ENCODE data around the gene SPECC1L. TPM values are rescaled to one million over a fixed set of nuclear protein-coding genes. Genes with fewer than 3 reads are reported as not detected.

The SPECC1L gene
- total RNA-seq, 1 experiment from 2014 or later: 52.2 TPM

DNA sequence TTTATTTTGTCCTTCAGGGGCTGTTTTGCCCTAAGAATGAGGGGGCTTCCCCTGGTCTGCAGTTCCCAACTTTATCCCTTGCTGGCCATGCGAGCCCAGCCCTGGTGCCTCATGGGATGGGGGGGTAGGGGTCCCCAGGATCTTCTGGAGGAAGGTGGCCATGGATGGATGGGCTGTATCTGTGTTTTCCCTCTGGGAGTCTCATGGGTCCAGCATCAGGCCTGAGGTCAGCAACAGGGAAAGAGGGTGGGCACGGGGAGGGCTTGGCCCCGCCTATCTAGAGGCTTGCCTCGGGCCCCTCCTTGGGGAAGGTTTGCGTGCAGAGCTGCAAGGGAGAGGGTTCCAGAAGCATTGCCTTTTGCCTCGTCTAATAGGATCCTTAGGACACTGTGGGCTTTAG, 146.0 kb downstream of the SPECC1L start:
- no peak overlapping the region for H3K27ac Mint-ChIP-seq (ENCODE audit: unreplicated experiment)
- no peak for DNase-seq
- H3K9me3 Mint-ChIP-seq (ENCODE audit: low read depth, unreplicated experiment): no peaks in the 10 kb centered on the region
- CTCF ChIA-PET: no interaction called here
- intact Hi-C loops (cut with micrococcal nuclease; ENCODE audit: unreplicated experiment): no loop called here
- H3K4me3 Mint-ChIP-seq (ENCODE audit: low read depth, unreplicated experiment): no peak overlapping the region
- peaks cover 39% of the 10 kb centered on the region for H3K36me3 Mint-ChIP-seq (ENCODE audit: insufficient read depth, unreplicated experiment)
- TF ChIP-seq, protein P1, sequence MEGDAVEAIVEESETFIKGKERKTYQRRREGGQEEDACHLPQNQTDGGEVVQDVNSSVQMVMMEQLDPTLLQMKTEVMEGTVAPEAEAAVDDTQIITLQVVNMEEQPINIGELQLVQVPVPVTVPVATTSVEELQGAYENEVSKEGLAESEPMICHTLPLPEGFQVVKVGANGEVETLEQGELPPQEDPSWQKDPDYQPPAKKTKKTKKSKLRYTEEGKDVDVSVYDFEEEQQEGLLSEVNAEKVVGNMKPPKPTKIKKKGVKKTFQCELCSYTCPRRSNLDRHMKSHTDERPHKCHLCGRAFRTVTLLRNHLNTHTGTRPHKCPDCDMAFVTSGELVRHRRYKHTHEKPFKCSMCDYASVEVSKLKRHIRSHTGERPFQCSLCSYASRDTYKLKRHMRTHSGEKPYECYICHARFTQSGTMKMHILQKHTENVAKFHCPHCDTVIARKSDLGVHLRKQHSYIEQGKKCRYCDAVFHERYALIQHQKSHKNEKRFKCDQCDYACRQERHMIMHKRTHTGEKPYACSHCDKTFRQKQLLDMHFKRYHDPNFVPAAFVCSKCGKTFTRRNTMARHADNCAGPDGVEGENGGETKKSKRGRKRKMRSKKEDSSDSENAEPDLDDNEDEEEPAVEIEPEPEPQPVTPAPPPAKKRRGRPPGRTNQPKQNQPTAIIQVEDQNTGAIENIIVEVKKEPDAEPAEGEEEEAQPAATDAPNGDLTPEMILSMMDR (IDR thresholded peaks at IDR 0.05; ENCODE audit: unreplicated experiment): no peak
- H3K27me3 Mint-ChIP-seq (ENCODE audit: unreplicated experiment): no peaks in the 10 kb centered on the region
- no TSS peak for BruUV-seq (replicated peaks)
- H3K4me1 Mint-ChIP-seq (ENCODE audit: low read depth, unreplicated experiment): no peaks in the 10 kb centered on the region

DNA sequence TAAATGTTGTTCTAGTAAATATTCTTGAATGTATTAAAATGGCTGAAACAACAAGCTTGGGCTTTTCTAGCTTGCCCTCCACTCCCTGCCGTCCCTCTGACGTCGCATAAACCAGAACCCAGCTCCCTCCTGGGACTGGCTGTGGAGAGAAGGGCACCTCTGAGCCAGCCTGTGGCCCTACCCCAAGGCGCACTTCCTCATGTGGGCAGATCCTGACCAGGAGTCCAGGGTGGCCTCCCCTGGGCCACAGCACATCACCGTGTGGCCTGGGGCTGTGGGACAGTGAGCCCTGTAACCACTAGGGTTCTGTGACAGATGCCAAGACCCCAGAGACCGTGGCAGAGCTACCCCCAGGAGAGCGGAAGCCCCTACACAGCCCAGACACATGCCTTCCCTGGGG, 146.6 kb downstream of the SPECC1L start:
- Mint-ChIP-seq H3K9me3 (ENCODE audit: low read depth, unreplicated experiment) (no peaks in the 10 kb centered on the region), H3K4me3 (ENCODE audit: low read depth, unreplicated experiment) (no peak overlapping the region), H3K27ac (ENCODE audit: unreplicated experiment) (no peak overlapping the region), H3K27me3 (ENCODE audit: unreplicated experiment) (peaks cover 5% of the 10 kb centered on the region), H3K36me3 (ENCODE audit: insufficient read depth, unreplicated experiment) (peaks cover 38% of the 10 kb centered on the region), H3K4me1 (ENCODE audit: low read depth, unreplicated experiment) (no peaks in the 10 kb centered on the region)
- intact Hi-C loops (cut with micrococcal nuclease; ENCODE audit: unreplicated experiment): no loop called here
- no peak for DNase-seq
- TF ChIP-seq, protein P1 (IDR thresholded peaks at IDR 0.05; ENCODE audit: unreplicated experiment): no peak
- no TSS peak for BruUV-seq (replicated peaks)
- CTCF ChIA-PET: no interaction called here

DNA sequence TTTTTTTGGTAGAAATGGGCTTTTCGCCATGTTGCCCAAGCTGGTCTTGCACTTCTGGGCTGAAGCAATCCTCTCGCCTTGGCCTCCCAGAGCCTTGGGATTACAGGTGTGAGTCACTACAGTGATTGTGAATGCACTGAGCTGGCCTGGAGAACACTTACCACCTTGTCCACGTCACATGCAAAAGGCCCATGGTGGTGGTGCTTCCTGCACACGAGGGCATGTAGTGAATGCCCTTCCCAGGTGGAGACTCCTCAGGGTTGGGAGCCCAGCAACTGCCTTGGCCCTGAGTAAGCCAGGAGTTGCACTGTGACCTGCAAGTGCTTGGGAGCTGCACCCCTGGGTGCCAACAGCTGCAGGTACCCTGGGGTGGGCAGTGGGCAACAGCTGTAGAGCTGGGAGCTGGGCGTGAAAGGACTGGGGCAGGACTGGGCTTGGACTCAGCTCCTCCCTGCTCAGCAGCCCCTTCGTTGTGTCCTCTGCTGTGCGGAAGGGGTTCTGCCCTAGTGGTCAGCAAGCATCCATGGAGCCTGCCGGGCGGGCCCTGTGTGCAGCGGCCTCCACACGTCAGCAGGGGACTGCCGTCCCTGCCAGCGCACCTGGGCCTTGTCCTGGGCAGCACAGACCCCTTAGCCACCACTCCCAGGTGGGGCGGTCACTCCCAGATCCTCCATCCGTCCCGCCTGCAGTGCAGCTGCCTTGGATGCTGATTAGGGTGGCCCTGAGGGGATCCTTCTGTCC, 147.4 kb downstream of the SPECC1L start:
- intact Hi-C loops (cut with micrococcal nuclease; ENCODE audit: unreplicated experiment): no loop called here
- peaks cover 44% of the 10 kb centered on the region for H3K36me3 Mint-ChIP-seq (ENCODE audit: insufficient read depth, unreplicated experiment)
- H3K4me3 Mint-ChIP-seq (ENCODE audit: low read depth, unreplicated experiment): no peak overlapping the region
- BruUV-seq (replicated peaks): no TSS peak
- H3K27me3 Mint-ChIP-seq (ENCODE audit: unreplicated experiment): peaks cover 14% of the 10 kb centered on the region
- H3K27ac Mint-ChIP-seq (ENCODE audit: unreplicated experiment): no peak overlapping the region
- DNase-seq: no peak
- TF ChIP-seq, protein P1 (IDR thresholded peaks at IDR 0.05; ENCODE audit: unreplicated experiment): no peak
- H3K4me1 Mint-ChIP-seq (ENCODE audit: low read depth, unreplicated experiment): no peaks in the 10 kb centered on the region
- H3K9me3 Mint-ChIP-seq (ENCODE audit: low read depth, unreplicated experiment): no peaks in the 10 kb centered on the region
- CTCF ChIA-PET: interaction anchor here (0.8 to 1.7 kb wide), 2 partner anchors 9 to 16 kb away, joined by 3 read pairs; partner anchors contain the start of gene ADORA2A

DNA sequence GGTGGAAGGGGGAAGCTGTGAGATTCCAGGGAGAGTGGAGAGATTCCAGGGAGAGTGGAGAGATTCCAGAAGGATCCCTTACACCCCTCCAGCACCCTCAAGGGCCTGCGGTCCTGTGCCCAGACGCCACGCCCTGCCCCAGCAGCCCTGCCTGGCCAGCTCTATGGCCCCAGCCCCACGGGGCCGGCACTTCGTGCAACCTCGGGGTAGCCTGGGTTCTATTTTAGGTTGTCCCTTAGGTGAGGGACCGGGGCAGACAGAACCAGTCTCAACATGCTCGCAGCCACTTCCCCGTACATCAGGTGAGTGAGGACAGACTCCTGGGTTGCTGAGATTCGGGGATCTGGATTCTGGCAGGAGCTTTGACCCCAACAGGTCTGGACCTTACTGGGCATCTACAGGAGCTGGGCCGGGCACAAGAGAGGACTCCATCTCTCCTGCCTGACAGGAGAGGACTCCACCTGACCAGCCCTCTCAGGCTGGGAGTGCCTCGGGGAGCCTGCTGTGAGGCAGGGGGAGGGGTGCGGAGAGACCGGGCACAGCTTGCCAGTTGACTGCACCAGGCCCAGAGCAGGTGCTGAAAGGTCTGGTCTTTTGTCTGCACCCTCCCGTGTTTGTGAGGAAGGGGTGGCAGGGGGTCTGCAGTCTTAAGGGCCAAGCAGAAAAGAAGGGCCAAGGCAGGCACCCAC, 148.3 kb downstream of the SPECC1L start:
- Mint-ChIP-seq H3K4me1 (ENCODE audit: low read depth, unreplicated experiment) (no peaks in the 10 kb centered on the region), H3K27me3 (ENCODE audit: unreplicated experiment) (peaks cover 15% of the 10 kb centered on the region), H3K27ac (ENCODE audit: unreplicated experiment) (no peak overlapping the region), H3K4me3 (ENCODE audit: low read depth, unreplicated experiment) (no peak overlapping the region), H3K36me3 (ENCODE audit: insufficient read depth, unreplicated experiment) (peaks cover 45% of the 10 kb centered on the region), H3K9me3 (ENCODE audit: low read depth, unreplicated experiment) (no peaks in the 10 kb centered on the region)
- BruUV-seq (replicated peaks): no TSS peak
- CTCF ChIA-PET: interaction anchor here (0.8 to 1.7 kb wide), 2 partner anchors 8 to 16 kb away, joined by 3 read pairs; partner anchors contain the start of gene ADORA2A
- intact Hi-C loops (cut with micrococcal nuclease; ENCODE audit: unreplicated experiment): no loop called here
- TF ChIP-seq, protein P1 (IDR thresholded peaks at IDR 0.05; ENCODE audit: unreplicated experiment): no peak
- DNase-seq: no peak

Measured in Calu3 (cell line).